Upper lobe of right lung (tissue), 1 donor: Measurements from ENCODE around the gene DOCK1. TPM values are rescaled to one million over a fixed set of nuclear protein-coding genes. Genes with fewer than 3 reads are reported as not detected.
"Not testable (repeated sequence)": the region's sequence is repeated elsewhere in the genome, so short reads cannot be mapped to it uniquely, and the experiment has no call there.

Experiments
- ATAC-seq: fragments of 200-7000 bp; cut with Tn5 transposase; one replicate; pipeline ENCODE4 v1.9.1; 2020; ENCODE audit warnings: mild to moderate bottlenecking, moderate library complexity
- DNase-seq: peaks from one replicate; pipeline ENCODE4 v3.0.0-alpha.2; 2020
- H3K27ac ChIP-seq: fragments of 200-600 bp; one replicate; pipeline ENCODE4 v1.8.0; 2022
- H3K27me3 ChIP-seq: fragments of 200-600 bp; one replicate; pipeline ENCODE4 v1.8.0; 2022; ENCODE audit warnings: mild to moderate bottlenecking
- H3K36me3 ChIP-seq: fragments of 200-600 bp; one replicate; pipeline ENCODE4 v1.8.0; 2022
- H3K4me1 ChIP-seq: fragments of 200-600 bp; one replicate; pipeline ENCODE4 v1.8.0; 2022
- H3K4me3 ChIP-seq: fragments of 200-600 bp; one replicate; pipeline ENCODE4 v1.8.0; 2022; ENCODE audit warnings: mild to moderate bottlenecking
- H3K9me3 ChIP-seq: fragments of 200-600 bp; one replicate; pipeline ENCODE4 v1.8.0; 2022
- CTCF ChIP-seq: fragments of 200-600 bp; IDR thresholded peaks from one replicate; pipeline ENCODE4 v1.8.0; 2022; ENCODE audit warnings: antibody characterized with exemption
- intact Hi-C: fragments of 100-400 bp; cut with DNase I; formaldehyde crosslinking; loops from one replicate; pipeline ENCODE4 v1.11.0; 2022
- total RNA-seq: library from RNA; stranded (reverse); fragmentation: NEBNext Ultra II Directional; extraction: Animal tissue kit (Norgen Biotek cat#: 25700); gene quantifications from one replicate; pipeline ENCODE4 v1.2.1, GENCODE V29; 2021
- donor health status: DM: no; HTN: yes; CAD: no; lungs with severe emphysema.

DOCK1 gene
- total RNA-seq, 1 donor from 2014 or later: 46.4 TPM

DNA sequence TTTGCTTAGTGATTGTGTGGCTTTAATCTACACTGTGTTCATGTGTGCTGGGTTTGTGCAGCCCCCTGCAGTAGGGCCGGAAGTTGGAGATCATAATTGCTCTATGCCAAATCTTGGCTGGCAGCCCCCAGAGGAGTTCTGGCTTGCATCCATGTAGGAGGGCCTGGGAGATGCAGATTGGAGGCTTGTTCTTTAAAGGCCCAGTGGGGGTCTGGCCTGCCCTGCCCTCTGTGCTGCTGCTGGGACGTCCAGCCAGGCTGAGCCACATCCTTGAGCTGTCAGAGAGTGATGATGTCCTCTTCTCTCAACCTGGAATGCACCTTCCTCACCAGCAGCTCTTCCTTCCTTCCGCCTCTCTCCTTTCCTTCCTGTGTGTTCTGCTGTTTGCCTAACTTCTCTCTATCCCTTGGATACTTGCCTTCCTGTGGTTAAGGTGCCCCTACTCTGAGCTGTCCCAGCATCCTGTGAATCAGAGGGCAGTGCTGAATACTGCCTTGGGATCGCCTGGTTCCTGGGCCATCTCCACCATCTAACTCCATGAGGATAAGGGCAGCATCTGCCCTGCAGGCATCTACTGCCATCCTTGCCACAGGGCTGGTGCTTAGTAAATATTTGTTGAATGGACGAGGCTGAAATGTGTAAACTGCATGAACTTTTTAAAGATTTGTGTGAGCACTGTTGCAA lies 30.2 kb downstream of the DOCK1 start:
- intact Hi-C loops: no loop called here
- ATAC-seq: no peak
- Histone ChIP-seq H3K4me3 (no peak overlapping the region), H3K36me3 (no peaks in the 10 kb centered on the region), H3K27me3 (no peaks in the 10 kb centered on the region), H3K9me3 (no peaks in the 10 kb centered on the region), H3K4me1 (no peaks in the 10 kb centered on the region), H3K27ac (no peak overlapping the region)
- no peak for TF ChIP-seq CTCF
- DNase-seq: no peak

GRCh38 chr10:126937026-126937425 lies 31.8 kb downstream of the DOCK1 start:
- no peaks in the 10 kb centered on the region for H3K4me1 ChIP-seq
- no peaks in the 10 kb centered on the region for H3K36me3 ChIP-seq
- DNase-seq: no peak
- no peak overlapping the region for H3K27ac ChIP-seq
- H3K9me3 ChIP-seq: no peaks in the 10 kb centered on the region
- ATAC-seq: no peak
- intact Hi-C loops: no loop called here
- no peak overlapping the region for H3K4me3 ChIP-seq
- no peaks in the 10 kb centered on the region for H3K27me3 ChIP-seq
- TF ChIP-seq CTCF: no peak

- ATAC-seq, H3K4me3 ChIP-seq, H3K9me3 ChIP-seq, intact Hi-C loops, H3K27me3 ChIP-seq, H3K27ac ChIP-seq, H3K4me1 ChIP-seq, DNase-seq, H3K36me3 ChIP-seq: not testable (repeated sequence)
Measured at GRCh38 chr10:126938121-126938520, 32.9 kb downstream of the DOCK1 start.

- TF ChIP-seq CTCF: no peak
- Histone ChIP-seq H3K4me1 (no peaks in the 10 kb centered on the region), H3K4me3 (no peak overlapping the region), H3K27me3 (no peaks in the 10 kb centered on the region), H3K9me3 (no peaks in the 10 kb centered on the region), H3K27ac (no peak overlapping the region), H3K36me3 (no peaks in the 10 kb centered on the region)
- DNase-seq (no peak), ATAC-seq (no peak)
- intact Hi-C loops: no loop called here
Measured at GRCh38 chr10:126939706-126940105, 34.5 kb downstream of the DOCK1 start.

DNA sequence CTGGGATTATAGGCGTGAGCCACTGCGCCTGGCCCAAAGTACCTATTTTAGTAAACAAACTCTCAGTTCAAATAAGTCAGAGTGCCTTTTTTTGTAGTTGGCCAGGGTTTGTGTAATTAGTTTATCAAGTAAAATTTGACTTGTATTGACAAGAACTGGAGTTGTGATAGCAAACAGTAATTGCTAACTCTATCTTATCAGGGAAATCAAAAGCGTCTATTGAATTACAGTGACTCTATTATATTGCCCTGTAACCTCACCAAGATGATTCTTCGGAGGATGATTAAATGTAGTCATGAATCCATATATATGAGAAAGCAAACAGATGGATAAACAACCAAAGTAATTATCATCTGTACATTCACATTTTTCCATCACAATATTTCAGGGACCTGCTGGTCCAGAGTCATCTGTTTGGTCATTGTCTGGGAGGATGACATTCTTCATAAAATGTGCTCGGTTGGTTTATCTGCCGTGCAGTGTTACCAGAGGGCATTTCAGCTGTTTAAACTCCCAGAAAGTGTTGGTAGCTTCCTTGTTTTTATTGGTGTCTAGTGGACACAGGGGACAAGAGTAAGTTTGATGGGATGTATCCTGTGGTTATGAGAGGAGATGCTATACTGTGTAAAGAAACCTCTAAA lies 35.6 kb downstream of the DOCK1 start:
- intact Hi-C loops: no loop called here
- DNase-seq: no peak
- H3K9me3 ChIP-seq: no peaks in the 10 kb centered on the region
- no peak for TF ChIP-seq CTCF
- H3K4me1 ChIP-seq: no peaks in the 10 kb centered on the region
- H3K27me3 ChIP-seq: no peaks in the 10 kb centered on the region
- no peak overlapping the region for H3K27ac ChIP-seq
- H3K36me3 ChIP-seq: no peaks in the 10 kb centered on the region
- H3K4me3 ChIP-seq: no peak overlapping the region
- no peak for ATAC-seq

DNA sequence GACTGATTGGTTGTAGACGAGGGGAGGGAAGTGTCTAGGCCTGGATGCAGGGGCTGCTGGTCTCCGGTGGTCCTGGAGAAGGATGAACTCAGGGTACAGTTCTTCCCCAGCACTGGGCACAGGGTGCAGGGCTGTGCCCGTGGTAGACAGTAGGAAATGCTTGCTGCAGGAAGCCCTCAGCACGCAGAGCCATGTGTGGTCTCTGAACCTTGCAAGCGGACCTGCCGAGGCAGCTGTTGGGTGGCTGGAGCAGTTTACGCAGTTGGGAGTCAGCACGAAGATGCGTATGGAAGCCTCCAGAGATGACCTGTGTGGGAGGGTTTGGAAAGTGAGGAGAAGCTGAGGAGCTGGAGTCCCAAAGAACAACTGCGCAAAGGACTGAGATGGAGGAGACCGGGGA lies 39.0 kb downstream of the DOCK1 start:
- no peak for TF ChIP-seq CTCF
- no peak for DNase-seq
- no peak overlapping the region for H3K27ac ChIP-seq
- H3K4me3 ChIP-seq: no peak overlapping the region
- no peaks in the 10 kb centered on the region for H3K9me3 ChIP-seq
- no peak for ATAC-seq
- intact Hi-C loops: no loop called here
- H3K27me3 ChIP-seq: no peaks in the 10 kb centered on the region
- H3K4me1 ChIP-seq: no peaks in the 10 kb centered on the region
- H3K36me3 ChIP-seq: no peaks in the 10 kb centered on the region
